SK-N-DZ (cell line): Measurements from ENCODE around the gene SNRPD3.
"Not testable (repeated sequence)": the region's sequence is repeated elsewhere in the genome, so short reads cannot be mapped to it uniquely, and the experiment has no call there.

ENCODE experiments used
- DNase-seq: peaks from one replicate; pipeline ENCODE4 v3.0.0-alpha.2; 2015; ENCODE audit warnings: low spot score

Gene SNRPD3

GRCh38 chr22:24609888-24610287, 54.1 kb downstream of the SNRPD3 start:
- DNase-seq: not testable (repeated sequence)

GRCh38 chr22:24614794-24615193, 59.0 kb downstream of the SNRPD3 start:
- not testable (repeated sequence) for DNase-seq

- not testable (repeated sequence) for DNase-seq
These were observed 65.4 kb downstream of the SNRPD3 start for GRCh38 chr22:24621244-24621643.

- DNase-seq: peak; percentile 64
These were observed 66.8 kb downstream of the SNRPD3 start for GRCh38 chr22:24622596-24622995.
